DND-41 (cell line): Measurements from ENCODE around the gene KCNMA1.

Experiments
- EZH2 ChIP-seq: IDR thresholded peaks from 3 replicates; pipeline ENCODE4 v1.6.1; 2012; ENCODE audit warnings: borderline replicate concordance, low read depth, mild to moderate bottlenecking, moderate library complexity, low read length, inconsistent platforms; ENCODE audit not compliant: severe bottlenecking
- TF ChIP-seq, protein P1 (sequence below): IDR thresholded peaks from 2 replicates; pipeline ENCODE4 v1.5.1; 2012; ENCODE audit warnings: borderline replicate concordance, low read length, moderate library complexity, mild to moderate bottlenecking; ENCODE audit not compliant: poor library complexity, severe bottlenecking; ENCODE audit errors: extremely low read depth

DNA sequence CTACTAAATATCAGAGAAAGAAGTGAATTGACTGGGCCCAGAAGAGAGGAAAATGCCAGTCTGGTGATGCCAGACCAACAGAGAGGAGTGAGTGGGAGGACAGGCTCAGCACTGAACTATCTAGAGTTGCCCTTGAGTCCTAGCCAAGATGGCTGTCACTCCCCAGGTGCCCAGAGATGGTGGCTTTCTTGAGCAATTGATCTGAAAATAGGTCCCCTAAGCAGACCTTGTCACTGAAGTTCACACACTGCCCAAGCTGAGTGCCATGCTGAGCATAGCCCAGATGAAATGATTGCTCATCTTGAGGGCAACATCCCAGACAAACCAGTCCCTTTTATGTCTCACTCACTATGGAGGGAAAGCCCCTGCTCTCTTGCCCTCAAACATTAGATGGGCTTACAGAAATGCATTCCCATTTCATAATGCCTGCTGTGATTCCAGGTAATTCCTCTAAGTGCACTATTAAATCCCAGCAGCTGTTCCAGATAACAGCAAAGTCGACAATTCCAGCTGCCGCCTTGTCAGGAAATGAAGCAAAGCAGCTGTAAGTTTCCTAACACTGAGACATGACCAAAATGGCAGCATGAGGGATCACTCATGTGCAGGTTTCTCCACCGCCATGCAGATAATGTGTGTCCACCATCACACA lies 329.4 kb downstream of the KCNMA1 start:
- TF ChIP-seq, protein P1, sequence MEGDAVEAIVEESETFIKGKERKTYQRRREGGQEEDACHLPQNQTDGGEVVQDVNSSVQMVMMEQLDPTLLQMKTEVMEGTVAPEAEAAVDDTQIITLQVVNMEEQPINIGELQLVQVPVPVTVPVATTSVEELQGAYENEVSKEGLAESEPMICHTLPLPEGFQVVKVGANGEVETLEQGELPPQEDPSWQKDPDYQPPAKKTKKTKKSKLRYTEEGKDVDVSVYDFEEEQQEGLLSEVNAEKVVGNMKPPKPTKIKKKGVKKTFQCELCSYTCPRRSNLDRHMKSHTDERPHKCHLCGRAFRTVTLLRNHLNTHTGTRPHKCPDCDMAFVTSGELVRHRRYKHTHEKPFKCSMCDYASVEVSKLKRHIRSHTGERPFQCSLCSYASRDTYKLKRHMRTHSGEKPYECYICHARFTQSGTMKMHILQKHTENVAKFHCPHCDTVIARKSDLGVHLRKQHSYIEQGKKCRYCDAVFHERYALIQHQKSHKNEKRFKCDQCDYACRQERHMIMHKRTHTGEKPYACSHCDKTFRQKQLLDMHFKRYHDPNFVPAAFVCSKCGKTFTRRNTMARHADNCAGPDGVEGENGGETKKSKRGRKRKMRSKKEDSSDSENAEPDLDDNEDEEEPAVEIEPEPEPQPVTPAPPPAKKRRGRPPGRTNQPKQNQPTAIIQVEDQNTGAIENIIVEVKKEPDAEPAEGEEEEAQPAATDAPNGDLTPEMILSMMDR = no peak
- TF ChIP-seq EZH2 = no peak
